NT2/D1 (cell line): ENCODE measurements around the gene RABGAP1.

Experiments used
- DNase-seq: peaks from one replicate; pipeline ENCODE4 v3.0.0-alpha.2; 2011; ENCODE audit warnings: low read depth, low spot score
- H3K27me3 ChIP-seq: 2 replicates; pipeline ENCODE4 v1.6.0; 2011; ENCODE audit warnings: mild to moderate bottlenecking; ENCODE audit not compliant: insufficient read length, insufficient read depth
- H3K36me3 ChIP-seq: 2 replicates; pipeline ENCODE4 v1.6.1; 2011; ENCODE audit warnings: mild to moderate bottlenecking, low read length, mixed read lengths; ENCODE audit not compliant: insufficient read depth, insufficient read length
- H3K4me1 ChIP-seq: 2 replicates; pipeline ENCODE4 v1.5.1; 2011; ENCODE audit not compliant: insufficient read depth, insufficient read length
- H3K4me3 ChIP-seq: 2 replicates; pipeline ENCODE4 v1.5.1; 2011; ENCODE audit warnings: low read depth; ENCODE audit not compliant: insufficient read length
- H3K9ac ChIP-seq: 2 replicates; pipeline ENCODE4 v1.6.0; 2011; ENCODE audit warnings: low read depth; ENCODE audit not compliant: insufficient read length
- H3K9me3 ChIP-seq: 2 replicates; pipeline ENCODE4 v1.5.1; 2011; ENCODE audit warnings: mild to moderate bottlenecking, low read length; ENCODE audit not compliant: insufficient read depth
- SUZ12 ChIP-seq: IDR thresholded peaks from 2 replicates; pipeline ENCODE4 v1.6.1; 2011; ENCODE audit not compliant: insufficient read length, insufficient read depth; ENCODE audit errors: extremely low read depth
- YY1 ChIP-seq: IDR thresholded peaks from 2 replicates; pipeline ENCODE4 v1.6.1; 2011; ENCODE audit not compliant: insufficient read length, insufficient read depth
- ZNF274 ChIP-seq: IDR thresholded peaks from 2 replicates; pipeline ENCODE4 v1.6.1; 2011; ENCODE audit warnings: mild to moderate bottlenecking, low read depth, low read length

RABGAP1 gene

DNA sequence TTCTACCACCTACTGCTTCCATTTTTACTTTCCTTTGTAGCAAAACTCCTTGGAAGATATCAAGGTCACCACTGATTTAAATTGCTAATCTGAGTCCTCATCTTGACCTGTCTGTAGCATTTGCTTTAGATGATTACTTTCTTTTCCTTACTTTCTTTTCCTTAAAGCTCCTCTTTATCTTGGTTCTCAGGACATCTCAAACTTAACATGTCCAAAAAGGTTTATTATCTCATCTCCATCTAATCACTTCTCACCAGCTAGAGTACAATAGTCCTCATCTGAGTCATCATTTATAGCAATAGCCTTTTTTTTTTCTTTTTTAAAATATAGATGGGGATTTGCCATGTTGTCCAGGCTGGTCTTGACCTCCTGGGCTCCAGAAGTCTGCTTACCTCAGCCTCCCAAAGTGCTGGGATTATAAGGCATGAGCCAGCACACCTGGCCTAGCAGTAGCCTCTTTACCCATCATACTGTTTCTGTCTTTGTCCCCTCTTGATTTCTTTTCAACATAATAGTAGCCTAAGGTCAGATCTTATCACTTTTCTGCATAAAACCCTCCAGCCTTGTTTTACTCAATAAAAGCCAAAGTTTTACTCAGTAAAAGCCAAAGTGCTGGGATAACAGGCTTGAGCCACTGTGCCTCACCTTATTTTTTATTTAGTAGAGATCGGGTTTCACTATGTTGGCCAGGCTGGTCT, 59.7 kb downstream of the RABGAP1 start:
- TF ChIP-seq ZNF274: no peak
- no peak for TF ChIP-seq SUZ12
- TF ChIP-seq YY1: no peak
- Histone ChIP-seq H3K4me1 (no peaks in the 10 kb centered on the region), H3K27me3 (no peaks in the 10 kb centered on the region), H3K9me3 (no peaks in the 10 kb centered on the region), H3K36me3 (peaks cover 54% of the 10 kb centered on the region), H3K9ac (no peak overlapping the region), H3K4me3 (no peak overlapping the region)
- no peak for DNase-seq

DNA sequence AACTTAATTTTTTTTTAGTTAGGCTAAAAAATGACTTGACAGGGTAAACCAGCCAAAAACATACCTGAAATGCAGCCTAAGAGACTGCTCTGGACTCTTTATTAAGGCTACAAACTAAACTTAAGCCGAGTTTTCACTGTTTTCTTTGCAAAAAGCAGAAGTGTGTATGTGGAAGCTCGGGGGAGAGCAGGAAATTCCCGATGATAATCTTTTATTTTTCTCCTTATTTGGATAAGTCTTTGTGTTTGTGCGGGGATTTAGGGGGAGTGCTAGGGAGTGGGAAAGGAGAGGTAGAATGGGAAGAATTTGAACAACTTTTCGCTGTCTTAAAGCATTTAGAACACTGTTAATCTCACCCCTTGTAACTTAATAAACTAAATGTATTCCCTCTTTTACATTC, 61.9 kb downstream of the RABGAP1 start:
- H3K27me3 ChIP-seq: no peaks in the 10 kb centered on the region

DNA sequence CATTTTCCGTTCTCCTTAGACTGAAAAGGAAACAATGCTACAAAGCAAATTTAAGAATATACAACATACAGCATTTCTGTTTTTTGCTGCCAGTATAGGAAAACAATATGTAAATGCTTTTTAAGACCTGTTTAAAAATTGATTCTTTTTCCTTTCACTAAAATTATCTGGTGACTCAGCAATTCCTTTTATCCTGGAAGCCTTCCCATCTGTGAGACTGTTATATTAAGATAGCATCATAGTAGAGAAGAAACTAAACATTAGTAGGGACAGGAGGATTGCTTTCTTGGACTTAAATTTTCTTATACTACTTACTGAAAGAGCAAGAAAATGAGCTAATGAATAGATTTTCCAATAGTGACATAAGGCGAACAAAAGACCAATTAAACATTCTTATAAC, 62.6 kb downstream of the RABGAP1 start:
- Histone ChIP-seq H3K9ac (no peak overlapping the region), H3K9me3 (no peaks in the 10 kb centered on the region), H3K27me3 (no peaks in the 10 kb centered on the region), H3K36me3 (peaks cover 43% of the 10 kb centered on the region), H3K4me1 (no peaks in the 10 kb centered on the region), H3K4me3 (no peak overlapping the region)
- DNase-seq: no peak
- no peak for TF ChIP-seq ZNF274
- no peak for TF ChIP-seq YY1
- TF ChIP-seq SUZ12: no peak

More for the DNA sequence above, 61.9 kb downstream of the RABGAP1 start:
- no peaks in the 10 kb centered on the region for H3K4me1 ChIP-seq
- H3K9ac ChIP-seq: no peak overlapping the region
- peaks cover 48% of the 10 kb centered on the region for H3K36me3 ChIP-seq
- no peak overlapping the region for H3K4me3 ChIP-seq
- DNase-seq: no peak
- TF ChIP-seq ZNF274: no peak
- no peaks in the 10 kb centered on the region for H3K9me3 ChIP-seq

DNA sequence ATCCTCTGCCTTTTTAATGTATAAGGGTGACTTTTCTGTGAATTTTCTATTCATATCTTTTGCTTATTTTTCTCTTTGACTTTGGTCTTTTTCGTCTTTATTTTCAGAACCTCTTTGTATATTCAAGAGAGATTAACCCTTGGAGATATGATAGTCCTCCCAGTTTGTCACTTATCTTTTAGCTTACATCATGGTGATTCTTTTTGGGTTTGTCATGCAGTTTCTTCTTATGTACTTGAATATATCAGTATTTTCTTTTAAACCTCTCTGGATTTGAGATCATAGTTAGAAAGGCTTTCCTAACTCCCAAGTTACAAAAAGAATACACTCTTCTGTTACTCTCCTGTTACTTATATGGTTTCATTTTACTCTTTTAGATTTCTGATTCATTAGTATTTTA, 65.1 kb downstream of the RABGAP1 start:
- Histone ChIP-seq H3K9me3 (no peaks in the 10 kb centered on the region), H3K4me3 (no peak overlapping the region), H3K4me1 (no peaks in the 10 kb centered on the region), H3K27me3 (no peaks in the 10 kb centered on the region), H3K9ac (no peak overlapping the region), H3K36me3 (peaks cover 46% of the 10 kb centered on the region)
- DNase-seq: no peak
- TF ChIP-seq YY1 (no peak), SUZ12 (no peak), ZNF274 (no peak)

DNA sequence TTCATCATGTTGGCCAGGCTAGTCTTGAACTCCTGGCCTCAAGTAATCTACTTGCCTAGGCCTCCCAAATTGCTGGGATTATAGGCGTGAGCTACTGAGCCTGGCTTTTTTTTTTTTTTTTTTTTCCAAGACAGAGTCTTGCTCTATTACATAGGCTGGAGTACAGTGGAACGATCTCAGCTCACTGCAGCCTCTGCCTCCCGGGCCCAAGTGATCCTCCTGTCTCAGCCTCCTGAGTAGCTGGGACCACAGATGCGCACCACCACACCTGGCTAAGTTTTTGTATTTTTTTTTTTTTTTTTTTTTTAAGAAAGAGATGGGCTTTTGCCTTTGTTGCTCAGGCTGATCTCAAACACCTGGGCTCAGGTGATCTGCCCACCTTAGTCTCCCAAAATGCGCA, 66.4 kb downstream of the RABGAP1 start:
- Histone ChIP-seq H3K9ac (no peak overlapping the region), H3K9me3 (no peaks in the 10 kb centered on the region), H3K27me3 (no peaks in the 10 kb centered on the region), H3K4me1 (no peaks in the 10 kb centered on the region), H3K36me3 (peaks cover 50% of the 10 kb centered on the region), H3K4me3 (no peak overlapping the region)
- no peak for TF ChIP-seq YY1
- no peak for TF ChIP-seq ZNF274
- no peak for TF ChIP-seq SUZ12
- no peak for DNase-seq

DNA sequence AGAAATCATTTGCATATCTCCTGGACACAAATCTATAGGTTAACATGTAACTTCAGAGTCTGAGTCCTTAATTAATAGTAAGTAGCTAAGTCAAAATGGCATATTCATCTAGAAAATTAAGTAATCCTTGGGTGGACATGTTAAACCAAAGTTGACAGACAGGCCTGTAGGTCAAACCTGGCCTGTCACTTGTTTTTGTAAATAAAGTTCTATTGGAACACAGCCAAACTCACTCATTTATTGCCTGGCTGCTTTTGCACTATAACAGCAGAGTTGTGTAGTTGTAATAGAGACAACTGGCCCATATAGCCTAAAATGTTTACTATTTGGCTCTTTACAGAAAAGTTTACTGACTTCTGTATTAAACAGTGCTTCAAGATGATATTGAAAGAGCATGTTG, 68.1 kb downstream of the RABGAP1 start:
- Histone ChIP-seq H3K9ac (no peak overlapping the region), H3K36me3 (peaks cover 55% of the 10 kb centered on the region), H3K4me1 (no peaks in the 10 kb centered on the region), H3K4me3 (no peak overlapping the region), H3K9me3 (no peaks in the 10 kb centered on the region), H3K27me3 (no peaks in the 10 kb centered on the region)
- no peak for DNase-seq
- TF ChIP-seq ZNF274: no peak
- TF ChIP-seq SUZ12: no peak
- no peak for TF ChIP-seq YY1

DNA sequence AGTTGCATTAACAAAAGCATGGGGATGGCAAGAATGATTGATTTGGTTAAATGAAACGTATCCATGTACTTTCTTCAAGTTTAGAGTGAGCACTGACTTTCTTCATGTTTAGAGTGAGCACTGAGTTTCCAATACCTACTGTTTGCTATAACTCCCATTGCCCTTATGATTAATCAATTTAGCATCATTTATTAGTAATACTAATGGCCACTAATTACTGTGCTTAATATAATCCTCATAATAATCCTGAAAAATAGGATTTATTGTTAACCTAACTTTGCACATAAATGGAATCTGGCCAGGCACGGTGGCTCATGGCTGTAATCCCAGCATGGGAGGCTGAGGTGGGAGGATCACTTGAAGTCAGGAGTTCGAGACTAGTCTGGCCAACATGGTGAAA, 70.6 kb downstream of the RABGAP1 start:
- TF ChIP-seq SUZ12: no peak
- TF ChIP-seq ZNF274: no peak
- no peak for TF ChIP-seq YY1
- Histone ChIP-seq H3K36me3 (peaks cover 69% of the 10 kb centered on the region), H3K9me3 (no peaks in the 10 kb centered on the region; the same call in 1 of the 2 replicates), H3K4me1 (no peaks in the 10 kb centered on the region), H3K27me3 (no peaks in the 10 kb centered on the region), H3K4me3 (no peak overlapping the region), H3K9ac (no peak overlapping the region)
- no peak for DNase-seq
